DOHH2 (cell line): ENCODE results near the gene RAB3IL1.

Experiments used
- H3F3A ChIP-seq: fragments of 200-600 bp; sonication (generic), shearing (Covaris generic); 2 replicates; pipeline ENCODE4 v1.6.0; 2016; ENCODE audit warnings: antibody characterized with exemption, mild to moderate bottlenecking; ENCODE audit not compliant: control insufficient read depth, insufficient read depth
- H3K27ac ChIP-seq: fragments of 200-600 bp; sonication (generic); 2 replicates; pipeline ENCODE4 v1.5.1; 2014; ENCODE audit warnings: low read depth, mild to moderate bottlenecking, low read length, moderate library complexity
- H3K27me3 ChIP-seq: fragments of 200-600 bp; sonication (generic); 2 replicates; pipeline ENCODE4 v1.6.1; 2014; ENCODE audit warnings: mild to moderate bottlenecking, low read length, mixed read lengths; ENCODE audit not compliant: control insufficient read depth
- H3K36me3 ChIP-seq: fragments of 200-600 bp; sonication (generic); 2 replicates; pipeline ENCODE4 v1.6.1; 2014; ENCODE audit warnings: mild to moderate bottlenecking, low read length, moderate library complexity, mixed read lengths; ENCODE audit not compliant: control insufficient read depth
- H3K4me1 ChIP-seq: fragments of 200-600 bp; sonication (generic); 2 replicates; pipeline ENCODE4 v1.6.1; 2014; ENCODE audit warnings: mild to moderate bottlenecking, low read length, mixed read lengths; ENCODE audit not compliant: control insufficient read depth
- H3K4me2 ChIP-seq: fragments of 200-600 bp; sonication (generic); 2 replicates; pipeline ENCODE4 v1.6.0; 2014; ENCODE audit warnings: mild to moderate bottlenecking, low read length, moderate library complexity
- H3K4me3 ChIP-seq: fragments of 200-600 bp; sonication (generic); 2 replicates; pipeline ENCODE4 v1.5.1; 2014; ENCODE audit warnings: mild to moderate bottlenecking, low read length, mixed read lengths
- H3K79me2 ChIP-seq: fragments of 200-600 bp; sonication (generic); 2 replicates; pipeline ENCODE4 v1.6.1; 2014; ENCODE audit warnings: mild to moderate bottlenecking, low read length, mixed read lengths; ENCODE audit not compliant: control insufficient read depth
- H3K9me2 ChIP-seq: fragments of 200-600 bp; sonication (generic); replicated peaks from 2 replicates; pipeline ENCODE4 v1.6.1; 2014; ENCODE audit warnings: mild to moderate bottlenecking, low read length, mixed read lengths; ENCODE audit not compliant: control insufficient read depth
- H3K9me3 ChIP-seq: fragments of 200-600 bp; sonication (generic); 2 replicates; pipeline ENCODE4 v1.6.1; 2014; ENCODE audit warnings: antibody characterized with exemption, low read length, mixed read lengths; ENCODE audit not compliant: control insufficient read depth, insufficient read depth
- H4K20me1 ChIP-seq: fragments of 200-600 bp; sonication (generic); 2 replicates; pipeline ENCODE4 v1.6.0; 2014; ENCODE audit warnings: low read depth, mild to moderate bottlenecking, antibody characterized with exemption, low read length, moderate library complexity; ENCODE audit not compliant: control insufficient read depth, insufficient read depth
- CTCF ChIP-seq: fragments of 200-600 bp; sonication (generic); IDR thresholded peaks from one replicate; pipeline ENCODE4 v1.5.1; 2014; ENCODE audit warnings: antibody characterized with exemption, mild to moderate bottlenecking, low read depth, low read length; ENCODE audit not compliant: poor library complexity, severe bottlenecking
- EZH2phosphoT487 ChIP-seq: fragments of 200-600 bp; sonication (generic); IDR thresholded peaks from 2 replicates; pipeline ENCODE4 v1.6.1; 2017; ENCODE audit warnings: borderline replicate concordance, mild to moderate bottlenecking, antibody characterized with exemption, low read length, moderate library complexity, mixed read lengths

RAB3IL1 gene

GRCh38 chr11:61872935-61873565, 44.3 kb downstream of the RAB3IL1 start:
- no peak overlapping the region for H3K4me2 ChIP-seq
- no peaks in the 10 kb centered on the region for H3K27me3 ChIP-seq
- H3K9me3 ChIP-seq = no peaks in the 10 kb centered on the region
- peaks cover 4% of the 10 kb centered on the region; the same call in 1 of the 2 replicates for H3K36me3 ChIP-seq
- no peaks in the 10 kb centered on the region for H4K20me1 ChIP-seq
- H3F3A ChIP-seq = 0 out of 2 replicates have a peak, but pooled peaks cover 4% of the 10 kb centered on the region
- H3K9me2 ChIP-seq = no peaks in the 10 kb centered on the region
- H3K27ac ChIP-seq = no peak overlapping the region
- peaks cover 15% of the 10 kb centered on the region for H3K4me1 ChIP-seq
- H3K4me3 ChIP-seq = no peak overlapping the region
- no peaks in the 10 kb centered on the region; the same call in 1 of the 2 replicates for H3K79me2 ChIP-seq
- TF ChIP-seq EZH2phosphoT487 = no peak
- no peak for TF ChIP-seq CTCF

GRCh38 chr11:61871158-61871597, 46.2 kb downstream of the RAB3IL1 start:
- no peaks in the 10 kb centered on the region for H3K9me2 ChIP-seq
- no peak overlapping the region for H3K27ac ChIP-seq
- no peaks in the 10 kb centered on the region for H4K20me1 ChIP-seq
- peak; percentile 99 for TF ChIP-seq CTCF
- TF ChIP-seq EZH2phosphoT487 = no peak
- no peaks in the 10 kb centered on the region for H3K27me3 ChIP-seq
- peaks cover 14% of the 10 kb centered on the region for H3K4me1 ChIP-seq
- peaks cover 6% of the 10 kb centered on the region for H3K36me3 ChIP-seq
- H3F3A ChIP-seq = 0 out of 2 replicates have a peak, but pooled peaks cover 6% of the 10 kb centered on the region
- H3K9me3 ChIP-seq = no peaks in the 10 kb centered on the region
- peak overlapping the region; percentile 67 for H3K4me3 ChIP-seq
- H3K79me2 ChIP-seq = no peaks in the 10 kb centered on the region
- peak overlapping the region; percentile 92 for H3K4me2 ChIP-seq

GRCh38 chr11:61870541-61871031, 46.8 kb downstream of the RAB3IL1 start:
- Histone ChIP-seq H3F3A (0 out of 2 replicates have a peak, but pooled peaks cover 6% of the 10 kb centered on the region), H3K79me2 (no peaks in the 10 kb centered on the region), H3K36me3 (peaks cover 12% of the 10 kb centered on the region), H3K4me2 (peak overlapping the region; percentile 92), H3K9me2 (no peaks in the 10 kb centered on the region), H3K4me1 (peaks cover 14% of the 10 kb centered on the region), H3K9me3 (no peaks in the 10 kb centered on the region), H4K20me1 (no peaks in the 10 kb centered on the region; the same call in 1 of the 2 replicates), H3K27me3 (no peaks in the 10 kb centered on the region), H3K4me3 (no peak overlapping the region), H3K27ac (no peak overlapping the region)
- no peak for TF ChIP-seq CTCF
- no peak for TF ChIP-seq EZH2phosphoT487
